Keratinocyte (primary cell): Measurements from ENCODE around the gene TRIM77. TPM values are rescaled to one million over a fixed set of nuclear protein-coding genes. Genes with fewer than 3 reads are reported as not detected.
"Not testable (repeated sequence)": the region's sequence is repeated elsewhere in the genome, so short reads cannot be mapped to it uniquely, and the experiment has no call there.

Source experiments
- DNase-seq: peaks from one replicate; pipeline ENCODE4 v3.0.0-alpha.2; 2011; ENCODE audit warnings: low read depth, missing footprints, low spot score
- FAIRE-seq: peaks from 2 replicates; lab custom pipeline; 2011; peaks lifted over from hg19 to GRCh38; lab: Jason Lieb, UNC
- H2AFZ ChIP-seq: 2 replicates; pipeline ENCODE4 v1.6.0; 2012; ENCODE audit warnings: low read length, control low read depth, inconsistent platforms; ENCODE audit not compliant: control insufficient read depth
- H3K27ac ChIP-seq: 2 replicates; pipeline ENCODE4 v1.5.1; 2011; ENCODE audit warnings: low read length; ENCODE audit not compliant: control insufficient read depth, insufficient read depth
- H3K27me3 ChIP-seq: 3 replicates; pipeline ENCODE4 v1.6.0; 2011; ENCODE audit warnings: low read length; ENCODE audit not compliant: control insufficient read depth, insufficient read depth; ENCODE audit errors: extremely low read depth
- H3K36me3 ChIP-seq, 2 experiments: 2 replicates in 1 of 2; 3 replicates in 1 of 2; pipeline ENCODE4 v1.5.1; 2011; ENCODE audit warnings: low read length in 2 of 2, mild to moderate bottlenecking in 1 of 2; ENCODE audit not compliant: control insufficient read depth in 2 of 2, insufficient read depth in 2 of 2; ENCODE audit errors: extremely low read depth in 1 of 2
- H3K4me1 ChIP-seq: 3 replicates; pipeline ENCODE4 v1.5.1; 2011; ENCODE audit warnings: low read length; ENCODE audit not compliant: control insufficient read depth, insufficient read depth; ENCODE audit errors: extremely low read depth
- H3K4me2 ChIP-seq: 3 replicates; pipeline ENCODE4 v1.6.0; 2011; ENCODE audit warnings: low read depth, low read length; ENCODE audit not compliant: control insufficient read depth, insufficient read depth; ENCODE audit errors: extremely low read depth
- H3K4me3 ChIP-seq, 3 experiments: fragments of 200-600 bp in 1 of 3; sonication (generic) in 1 of 3; 2 replicates in 2 of 3; 3 replicates in 1 of 3; pipeline ENCODE4 v1.5.1; 2011 to 2016; ENCODE audit warnings: low read length in 3 of 3, mild to moderate bottlenecking in 3 of 3, control low read depth in 2 of 3, inconsistent platforms in 1 of 3, low read depth in 1 of 3, mixed read lengths in 1 of 3, mixed run types in 1 of 3, moderate library complexity in 1 of 3; ENCODE audit not compliant: control insufficient read depth in 2 of 3, insufficient read depth in 2 of 3; ENCODE audit errors: extremely low read depth in 1 of 3
- H3K79me2 ChIP-seq: 2 replicates; pipeline ENCODE4 v1.6.0; 2012; ENCODE audit warnings: low read length; ENCODE audit not compliant: control insufficient read depth, insufficient read depth
- H3K9ac ChIP-seq: 3 replicates; pipeline ENCODE4 v1.6.0; 2011; ENCODE audit warnings: low read length; ENCODE audit not compliant: control insufficient read depth, insufficient read depth; ENCODE audit errors: extremely low read depth
- H3K9me1 ChIP-seq: 3 replicates; pipeline ENCODE4 v1.6.0; 2011; ENCODE audit warnings: low read length; ENCODE audit not compliant: control insufficient read depth, insufficient read depth; ENCODE audit errors: extremely low read depth
- H3K9me3 ChIP-seq: 2 replicates; pipeline ENCODE4 v1.5.1; 2012; ENCODE audit warnings: low read depth, low read length; ENCODE audit not compliant: control insufficient read depth
- H4K20me1 ChIP-seq: 3 replicates; pipeline ENCODE4 v1.6.0; 2011; ENCODE audit warnings: low read length; ENCODE audit not compliant: control insufficient read depth, insufficient read depth; ENCODE audit errors: extremely low read depth
- dilution Hi-C: fragments of 300-500 bp; cut with MboI; formaldehyde crosslinking; loops from one replicate; pipeline ENCODE4 v1.7.0; 2020; ENCODE audit warnings: low sequenced_read_pairs; ENCODE audit not compliant: extremely low pct_ligation_motif_present
- polyA plus RNA-seq, 5 experiments: library from polyadenylated mRNA; depleted of rRNA in 3 of 5; stranded (reverse) in 3 of 5; stranded (forward) in 1 of 5; unstranded in 1 of 5; fragments of >200 nt; gene quantifications; 1 replicate in 1 of 5; 2 replicates in 3 of 5; 3 replicates in 1 of 5; pipeline versions ENCODE4 v1.2.1 to v1.2.3, GENCODE V29; 2011 to 2012; ENCODE audit warnings: missing spikeins in 2 of 5, low read depth in 1 of 5, low replicate concordance in 1 of 5

The TRIM77 gene
- polyA plus RNA-seq, 1 donor (not counting 4 experiments of a cell fraction or from before 2014, with no cell fraction given) = not detected

DNA sequence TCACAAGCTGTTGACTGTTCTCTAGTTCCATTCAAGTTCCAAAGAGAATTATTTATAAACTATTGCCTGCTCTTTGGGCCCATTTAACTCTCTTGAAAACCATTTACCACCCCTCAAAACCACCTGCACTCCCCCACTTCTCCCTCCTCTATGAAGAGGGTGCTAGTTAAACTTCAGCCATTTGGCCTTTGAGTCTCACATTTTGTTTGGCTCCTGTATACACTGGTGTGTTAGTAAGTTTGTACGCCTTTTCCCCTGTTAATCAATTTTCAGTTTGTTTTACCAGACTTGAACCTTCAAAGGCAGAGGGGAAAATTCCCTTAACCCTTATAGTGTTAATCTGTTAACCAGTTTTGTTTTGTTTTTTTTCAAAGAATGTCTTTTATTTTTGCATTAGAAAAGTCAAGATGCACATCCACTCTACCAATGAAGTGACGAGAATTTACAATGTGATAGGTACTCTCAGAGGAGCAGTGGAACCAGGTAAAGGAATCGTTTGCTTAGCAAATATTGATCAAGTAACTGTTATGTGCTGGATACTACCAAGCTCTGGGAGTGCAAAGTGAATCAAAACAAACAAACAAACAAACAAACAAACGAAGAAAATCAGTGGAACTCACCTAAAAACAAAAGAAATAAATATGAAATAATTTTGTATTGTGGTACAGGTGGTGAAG, 40.0 kb upstream of the TRIM77 start:
- dilution Hi-C loops, H4K20me1 ChIP-seq, H3K4me2 ChIP-seq, H3K79me2 ChIP-seq, H3K9ac ChIP-seq, DNase-seq, H3K9me3 ChIP-seq, FAIRE-seq, H3K27me3 ChIP-seq, H2AFZ ChIP-seq, H3K4me3 ChIP-seq, H3K36me3 ChIP-seq, H3K27ac ChIP-seq, H3K9me1 ChIP-seq, H3K4me1 ChIP-seq: not testable (repeated sequence)

- DNase-seq, H3K36me3 ChIP-seq, H3K79me2 ChIP-seq, H3K27me3 ChIP-seq, H3K4me1 ChIP-seq, dilution Hi-C loops, H3K4me2 ChIP-seq, H3K4me3 ChIP-seq, H3K9me3 ChIP-seq, H4K20me1 ChIP-seq, H3K27ac ChIP-seq, FAIRE-seq, H3K9ac ChIP-seq, H2AFZ ChIP-seq, H3K9me1 ChIP-seq: not testable (repeated sequence)
Observed at GRCh38 chr11:89672547-89672946, 37.6 kb upstream of the TRIM77 start.

GRCh38 chr11:89673380-89673779, 36.7 kb upstream of the TRIM77 start:
- FAIRE-seq, H3K36me3 ChIP-seq, DNase-seq, H3K9me1 ChIP-seq, H3K9me3 ChIP-seq, H3K4me2 ChIP-seq, H3K4me1 ChIP-seq, H3K27ac ChIP-seq, H3K79me2 ChIP-seq, H2AFZ ChIP-seq, dilution Hi-C loops, H3K9ac ChIP-seq, H3K27me3 ChIP-seq, H3K4me3 ChIP-seq, H4K20me1 ChIP-seq: not testable (repeated sequence)
